Mesenchymal stem cell (in vitro differentiated cells and primary cell): ENCODE results near the gene ARMH2.
"Not testable (repeated sequence)": the region's sequence is repeated elsewhere in the genome, so short reads cannot be mapped to it uniquely, and the experiment has no call there.

Experiments
- DNase-seq: peaks from one replicate; pipeline ENCODE4 v3.0.0-alpha.2; 2013
- H2AFZ ChIP-seq: one replicate; pipeline ENCODE4 v1.6.1; 2013; ENCODE audit warnings: low read depth, mild to moderate bottlenecking, control low read depth, inconsistent platforms, low read length, moderate library complexity
- H2AK5ac ChIP-seq: 2 replicates; pipeline ENCODE4 v1.6.1; 2013; ENCODE audit warnings: low read length, moderate library complexity, mild to moderate bottlenecking, inconsistent platforms; ENCODE audit not compliant: severe bottlenecking
- H2BK120ac ChIP-seq: one replicate; pipeline ENCODE4 v1.6.1; 2013; ENCODE audit warnings: low read depth, mild to moderate bottlenecking, inconsistent platforms, low read length, moderate library complexity
- H2BK12ac ChIP-seq, 2 experiments: one replicate each; pipeline ENCODE4 v1.6.1; 2013; ENCODE audit warnings: inconsistent platforms in 2 of 2, low read length in 2 of 2, mild to moderate bottlenecking in 2 of 2, moderate library complexity in 2 of 2, control low read depth in 1 of 2
- H2BK15ac ChIP-seq: one replicate; pipeline ENCODE4 v1.6.1; 2013; ENCODE audit warnings: mild to moderate bottlenecking, low read depth, inconsistent platforms; ENCODE audit not compliant: poor library complexity, severe bottlenecking
- H2BK5ac ChIP-seq: 2 replicates; pipeline ENCODE4 v1.6.1; 2013; ENCODE audit warnings: low read depth, mild to moderate bottlenecking, low read length, control low read depth, inconsistent platforms; ENCODE audit not compliant: poor library complexity, severe bottlenecking
- H3K14ac ChIP-seq, 2 experiments: one replicate each; pipeline ENCODE4 v1.6.1; 2013; ENCODE audit warnings: inconsistent platforms in 2 of 2, low read length in 2 of 2, control low read depth in 1 of 2, mild to moderate bottlenecking in 1 of 2, moderate library complexity in 1 of 2
- H3K18ac ChIP-seq, 2 experiments: one replicate each; pipeline ENCODE4 v1.6.1; 2013; ENCODE audit warnings: inconsistent platforms in 2 of 2, low read length in 2 of 2, control low read depth in 1 of 2, low read depth in 1 of 2, mild to moderate bottlenecking in 1 of 2
- H3K23ac ChIP-seq, 2 experiments: one replicate each; pipeline ENCODE4 v1.6.1; 2013; ENCODE audit warnings: inconsistent platforms in 2 of 2, low read length in 2 of 2, mild to moderate bottlenecking in 2 of 2, moderate library complexity in 2 of 2, control low read depth in 1 of 2
- H3K27ac ChIP-seq: 2 replicates; pipeline ENCODE4 v1.5.1; 2013; ENCODE audit warnings: mild to moderate bottlenecking, moderate library complexity, low read length, control low read depth, inconsistent platforms; ENCODE audit not compliant: poor library complexity, severe bottlenecking
- H3K27me3 ChIP-seq, 2 experiments: 2 replicates each; pipeline versions ENCODE4 v1.6.1 to v1.7.0; 2013; ENCODE audit warnings: low read length in 2 of 2, mild to moderate bottlenecking in 2 of 2, moderate library complexity in 2 of 2, control low read depth in 1 of 2, inconsistent platforms in 1 of 2; ENCODE audit not compliant: control insufficient read depth in 1 of 2, insufficient read depth in 1 of 2
- H3K36me3 ChIP-seq, 2 experiments: 2 replicates each; pipeline versions ENCODE4 v1.6.1 to v1.7.0; 2013; ENCODE audit warnings: low read length in 2 of 2, control low read depth in 1 of 2, inconsistent platforms in 1 of 2, low read depth in 1 of 2, mild to moderate bottlenecking in 1 of 2; ENCODE audit not compliant: insufficient read depth in 2 of 2, control insufficient read depth in 1 of 2
- H3K4ac ChIP-seq, 2 experiments: one replicate each; pipeline ENCODE4 v1.6.1; 2013; ENCODE audit warnings: inconsistent platforms in 2 of 2, low read length in 2 of 2, mild to moderate bottlenecking in 2 of 2, moderate library complexity in 2 of 2, control low read depth in 1 of 2, low read depth in 1 of 2
- H3K4me1 ChIP-seq: 2 replicates; pipeline ENCODE4 v1.6.1; 2013; ENCODE audit warnings: low read depth, low read length, control low read depth; ENCODE audit not compliant: control insufficient read depth, insufficient read depth
- H3K4me2 ChIP-seq: 2 replicates; pipeline ENCODE4 v1.6.1; 2013; ENCODE audit warnings: low read length, mild to moderate bottlenecking, inconsistent platforms; ENCODE audit not compliant: poor library complexity, severe bottlenecking
- H3K4me3 ChIP-seq, 2 experiments: 2 replicates each; pipeline versions ENCODE4 v1.5.1 to v1.7.0; 2013; ENCODE audit warnings: low read length in 2 of 2, mild to moderate bottlenecking in 2 of 2, control low read depth in 1 of 2, low read depth in 1 of 2; ENCODE audit not compliant: insufficient read depth in 1 of 2
- H3K79me1 ChIP-seq: replicated peaks from 2 replicates; pipeline ENCODE4 v1.6.1; 2013; ENCODE audit warnings: mild to moderate bottlenecking, control low read depth, low read length, inconsistent platforms; ENCODE audit not compliant: poor library complexity, severe bottlenecking
- H3K9ac ChIP-seq: 2 replicates; pipeline ENCODE4 v1.7.0; 2013; ENCODE audit warnings: mild to moderate bottlenecking, low read length, moderate library complexity
- H3K9me3 ChIP-seq: 2 replicates; pipeline ENCODE4 v1.7.0; 2013; ENCODE audit warnings: mild to moderate bottlenecking, low read length; ENCODE audit not compliant: control insufficient read depth
- H4K8ac ChIP-seq: one replicate; pipeline ENCODE4 v1.6.1; 2013; ENCODE audit warnings: inconsistent platforms, mild to moderate bottlenecking, low read length, moderate library complexity
- H4K91ac ChIP-seq: one replicate; pipeline ENCODE4 v1.6.1; 2013; ENCODE audit warnings: mild to moderate bottlenecking, low read length, inconsistent platforms
- WGBS: methylation state at CpG from one replicate; pipeline ENCODE4 v1.1.7; 2013; ENCODE audit warnings: mixed read lengths; 5-methylcytosine and 5-hydroxymethylcytosine counted together

Gene ARMH2

GRCh38 chr6:24764833-24765828, 33.6 kb downstream of the ARMH2 start:
- not testable (repeated sequence) for H2BK15ac ChIP-seq, H2AFZ ChIP-seq, H2BK5ac ChIP-seq, DNase-seq, H3K4ac ChIP-seq, H3K79me1 ChIP-seq, H2BK12ac ChIP-seq, H3K18ac ChIP-seq, H3K9ac ChIP-seq, H2BK120ac ChIP-seq, H3K27ac ChIP-seq, H3K23ac ChIP-seq, H3K4me1 ChIP-seq, H3K27me3 ChIP-seq, H2AK5ac ChIP-seq, H4K8ac ChIP-seq, H3K14ac ChIP-seq, H3K9me3 ChIP-seq, H3K4me2 ChIP-seq, H3K36me3 ChIP-seq, H3K4me3 ChIP-seq, H4K91ac ChIP-seq
- WGBS = 94% methylated on average over 20 of the region's 20 CpGs

GRCh38 chr6:24763578-24763977, 35.1 kb downstream of the ARMH2 start:
- Histone ChIP-seq H3K14ac (no peak overlapping the region), H2BK5ac (no peak overlapping the region), H3K4me3 (no peak overlapping the region), H2BK12ac (no peak overlapping the region), H4K8ac (no peak overlapping the region), H2AFZ (no peak overlapping the region), H3K18ac (no peak overlapping the region), H3K23ac (no peak overlapping the region), H3K9ac (no peak overlapping the region), H2AK5ac (no peak overlapping the region), H3K36me3 (no peaks in the 10 kb centered on the region), H2BK120ac (no peak overlapping the region), H3K79me1 (no peaks in the 10 kb centered on the region), H4K91ac (no peak overlapping the region), H3K4me1 (no peaks in the 10 kb centered on the region), H3K27me3 (no peaks in the 10 kb centered on the region), H3K4ac (no peak overlapping the region), H2BK15ac (no peak overlapping the region), H3K9me3 (no peaks in the 10 kb centered on the region), H3K27ac (no peak overlapping the region), H3K4me2 (no peak overlapping the region)
- no peak for DNase-seq
- 83% methylated on average over 3 of the region's 3 CpGs for WGBS

GRCh38 chr6:24761851-24762250, 36.9 kb downstream of the ARMH2 start:
- H2BK120ac ChIP-seq = no peak overlapping the region
- H3K4me3 ChIP-seq = no peak overlapping the region
- no peak overlapping the region for H3K27ac ChIP-seq
- H4K8ac ChIP-seq = no peak overlapping the region
- H2BK15ac ChIP-seq = no peak overlapping the region
- H3K23ac ChIP-seq = no peak overlapping the region
- no peaks in the 10 kb centered on the region for H3K79me1 ChIP-seq
- no peaks in the 10 kb centered on the region for H3K9me3 ChIP-seq
- no peak overlapping the region for H2AFZ ChIP-seq
- no peaks in the 10 kb centered on the region for H3K36me3 ChIP-seq
- H3K27me3 ChIP-seq = no peaks in the 10 kb centered on the region
- no peak overlapping the region for H4K91ac ChIP-seq
- no peaks in the 10 kb centered on the region for H3K4me1 ChIP-seq
- no peak overlapping the region for H3K4me2 ChIP-seq
- no peak overlapping the region for H3K9ac ChIP-seq
- no peak overlapping the region for H2BK5ac ChIP-seq
- no peak overlapping the region for H3K14ac ChIP-seq
- H2AK5ac ChIP-seq = no peak overlapping the region
- no peak overlapping the region for H2BK12ac ChIP-seq
- no peak overlapping the region for H3K4ac ChIP-seq
- no peak overlapping the region for H3K18ac ChIP-seq
- no peak for DNase-seq

GRCh38 chr6:24761193-24761835, 37.4 kb downstream of the ARMH2 start:
- DNase-seq = no peak

More at GRCh38 chr6:24761193-24761835, 37.4 kb downstream of the ARMH2 start:
- Histone ChIP-seq H3K4me3 (no peak overlapping the region), H3K27ac (no peak overlapping the region), H3K79me1 (no peaks in the 10 kb centered on the region), H2AK5ac (no peak overlapping the region), H2BK5ac (no peak overlapping the region), H3K9me3 (no peaks in the 10 kb centered on the region), H4K91ac (no peak overlapping the region), H2BK12ac (no peak overlapping the region), H3K27me3 (no peaks in the 10 kb centered on the region), H3K9ac (no peak overlapping the region), H4K8ac (no peak overlapping the region), H2BK15ac (no peak overlapping the region), H3K4me1 (no peaks in the 10 kb centered on the region), H3K14ac (no peak overlapping the region), H3K23ac (no peak overlapping the region), H3K18ac (no peak overlapping the region), H3K4me2 (no peak overlapping the region), H3K36me3 (no peaks in the 10 kb centered on the region), H3K4ac (no peak overlapping the region), H2AFZ (no peak overlapping the region), H2BK120ac (no peak overlapping the region)
- 92% methylated on average over 17 of the region's 17 CpGs for WGBS
